Measurements from ENCODE around the gene IL22RA1.

Gene IL22RA1

DNA sequence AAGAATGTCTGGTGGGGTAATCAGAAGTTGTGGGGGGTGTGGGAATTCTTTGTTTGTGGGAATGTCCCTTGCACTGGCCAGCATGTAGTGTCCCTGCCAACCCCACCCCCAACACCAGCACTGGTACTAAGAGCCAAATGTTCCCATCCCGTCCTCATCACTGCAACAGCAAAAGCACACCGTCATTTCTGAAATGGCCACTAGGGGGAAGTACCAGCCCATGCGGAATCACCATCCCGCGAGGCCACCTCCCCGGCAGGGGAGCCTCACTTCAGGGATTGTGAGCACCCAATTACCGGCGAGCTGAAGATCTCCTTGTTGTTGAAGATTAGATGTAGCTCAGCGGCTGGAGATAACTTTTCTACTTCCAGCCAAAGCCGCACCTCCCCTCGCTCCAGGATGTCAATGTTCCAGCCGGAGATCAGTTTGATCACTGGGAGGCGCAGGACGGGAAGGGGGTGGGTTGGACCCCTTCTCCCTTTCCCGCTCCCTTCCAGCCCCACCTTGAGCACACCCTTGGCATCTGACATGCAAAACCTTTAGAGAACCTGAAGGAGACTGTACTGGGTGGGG is 72.0 kb downstream of the IL22RA1 start:
- peak; percentile 80 to 91 for DNase-seq

DNA sequence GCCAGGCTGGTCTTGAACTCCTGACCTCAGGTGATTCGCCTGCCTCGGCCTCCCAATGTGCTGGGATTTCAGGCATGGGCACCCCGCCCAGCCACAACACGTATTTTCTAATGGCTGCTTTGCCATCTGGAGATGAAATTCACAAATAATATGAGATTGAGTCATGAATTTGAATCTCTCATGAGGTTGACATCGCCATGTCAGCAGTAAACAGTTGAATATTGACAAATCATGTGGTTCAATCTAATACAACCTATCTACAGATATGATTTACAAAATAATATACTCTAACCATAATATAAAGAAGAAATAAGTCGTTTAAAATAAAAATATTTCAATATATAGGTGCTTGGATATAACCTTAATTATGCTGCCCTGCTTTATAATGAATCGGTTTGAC is 73.1 kb downstream of the IL22RA1 start:
- DNase-seq = no peak
